HUES64 (cell line): Measurements from ENCODE around the gene ARHGAP6.

Experiments
- H3K27ac ChIP-seq: 2 replicates; pipeline ENCODE4 v1.7.0; 2013; ENCODE audit warnings: low read depth, low read length, inconsistent platforms
- H3K27me3 ChIP-seq: 2 replicates; pipeline ENCODE4 v1.6.1; 2013; ENCODE audit warnings: mild to moderate bottlenecking, low read length; ENCODE audit not compliant: insufficient read depth
- H3K36me3 ChIP-seq: 2 replicates; pipeline ENCODE4 v1.6.1; 2013; ENCODE audit warnings: mild to moderate bottlenecking, low read length; ENCODE audit not compliant: insufficient read depth
- H3K4me1 ChIP-seq: 2 replicates; pipeline ENCODE4 v1.6.1; 2013; ENCODE audit warnings: mild to moderate bottlenecking, low read length, moderate library complexity; ENCODE audit not compliant: insufficient read depth
- H3K4me3 ChIP-seq: 2 replicates; pipeline ENCODE4 v1.5.1; 2013; ENCODE audit warnings: mild to moderate bottlenecking, low read length, moderate library complexity
- H3K9ac ChIP-seq: 2 replicates; pipeline ENCODE4 v1.6.1; 2013; ENCODE audit warnings: mild to moderate bottlenecking, low read depth, low read length
- H3K9me3 ChIP-seq: 2 replicates; pipeline ENCODE4 v1.6.1; 2013; ENCODE audit warnings: low read depth, low read length; ENCODE audit not compliant: insufficient read depth
- WGBS: fragments of 150-250, 120-280 bp; methylation state at CpG from one replicate; pipeline ENCODE4 v1.1.7; 2013; ENCODE audit warnings: missing lambda C conversion rate; 5-methylcytosine and 5-hydroxymethylcytosine counted together

Gene ARHGAP6

GRCh38 chrX:11472879-11473278 is 192.8 kb downstream of the ARHGAP6 start:
- WGBS: 94% methylated on average over 3 of the region's 3 CpGs
- no peaks in the 10 kb centered on the region for H3K27me3 ChIP-seq

DNA sequence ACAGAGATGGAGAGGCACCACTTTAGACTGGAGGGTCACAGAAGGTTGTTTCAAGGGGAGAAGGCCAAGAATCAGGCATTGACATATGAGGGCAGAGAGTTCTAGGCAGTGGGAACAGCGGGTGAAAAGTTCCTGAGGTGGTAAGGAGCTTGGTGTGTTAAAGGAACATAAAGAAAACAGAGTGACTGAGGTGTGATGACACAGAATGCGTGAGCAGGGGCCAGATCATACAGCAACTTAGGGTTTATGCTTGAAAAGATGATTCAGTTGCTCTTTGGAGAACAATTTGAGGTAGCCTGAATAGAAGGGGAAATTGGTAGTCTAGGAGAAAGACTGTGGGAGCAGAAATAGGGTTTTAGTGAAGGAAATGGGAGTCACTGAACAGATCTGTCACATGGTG is 193.3 kb downstream of the ARHGAP6 start:
- Histone ChIP-seq H3K27me3 (no peaks in the 10 kb centered on the region), H3K4me1 (no peaks in the 10 kb centered on the region), H3K9me3 (no peaks in the 10 kb centered on the region), H3K9ac (no peak overlapping the region), H3K27ac (no peak overlapping the region), H3K4me3 (no peak overlapping the region), H3K36me3 (no peaks in the 10 kb centered on the region)
- WGBS: 95% methylated on average over 2 of the region's 2 CpGs

More at GRCh38 chrX:11472879-11473278, 192.8 kb downstream of the ARHGAP6 start:
- no peak overlapping the region for H3K27ac ChIP-seq
- H3K4me1 ChIP-seq: no peaks in the 10 kb centered on the region
- no peaks in the 10 kb centered on the region for H3K9me3 ChIP-seq
- H3K9ac ChIP-seq: no peak overlapping the region
- no peak overlapping the region for H3K4me3 ChIP-seq
- H3K36me3 ChIP-seq: no peaks in the 10 kb centered on the region

DNA sequence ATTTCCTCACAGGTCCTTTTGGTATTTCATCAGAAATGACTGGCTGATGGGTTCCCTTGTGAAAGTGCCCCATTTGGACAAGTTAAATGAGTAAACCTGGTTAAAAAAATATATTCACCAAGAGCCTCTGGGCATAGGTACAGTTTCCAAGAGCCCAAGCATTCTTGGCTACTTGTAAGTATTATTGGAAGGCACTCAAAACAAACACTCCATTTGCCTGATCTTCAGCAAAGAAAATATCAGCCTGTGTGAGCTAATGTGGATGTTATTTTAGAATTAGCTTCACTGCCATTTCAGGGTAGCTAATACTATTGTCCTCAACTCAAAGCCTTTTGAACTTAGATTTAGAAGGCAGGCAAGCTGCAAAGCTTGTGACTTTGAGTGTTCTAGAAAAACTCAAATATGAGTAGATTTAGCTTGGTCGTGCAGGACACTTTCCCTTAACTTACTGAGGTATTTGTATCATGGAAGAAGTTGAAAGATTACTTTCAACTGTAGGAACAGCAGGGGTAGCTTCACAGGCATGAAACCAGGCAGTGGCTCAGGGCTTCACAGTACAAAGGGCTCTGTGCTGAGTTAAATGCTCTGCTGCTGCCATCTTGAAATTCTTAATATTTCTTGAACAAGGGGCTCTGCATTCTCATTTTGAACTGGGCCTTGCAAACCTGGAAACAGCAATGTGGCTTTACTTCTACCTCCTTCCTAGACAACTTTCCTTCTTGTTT is 195.3 kb downstream of the ARHGAP6 start:
- no peak overlapping the region for H3K27ac ChIP-seq
- H3K27me3 ChIP-seq: no peaks in the 10 kb centered on the region
- 80% methylated on average over 1 of the region's 1 CpG for WGBS
- no peaks in the 10 kb centered on the region for H3K36me3 ChIP-seq
- no peak overlapping the region for H3K4me3 ChIP-seq
- no peaks in the 10 kb centered on the region for H3K4me1 ChIP-seq
- no peak overlapping the region for H3K9ac ChIP-seq
- H3K9me3 ChIP-seq: no peaks in the 10 kb centered on the region

- 84% methylated on average over 3 of the region's 5 CpGs for WGBS
These were observed 199.9 kb downstream of the ARHGAP6 start for GRCh38 chrX:11465648-11466411.

GRCh38 chrX:11464836-11465463 is 200.8 kb downstream of the ARHGAP6 start:
- Histone ChIP-seq H3K27me3 (no peaks in the 10 kb centered on the region), H3K9me3 (no peaks in the 10 kb centered on the region), H3K27ac (no peak overlapping the region), H3K4me1 (no peaks in the 10 kb centered on the region), H3K36me3 (no peaks in the 10 kb centered on the region), H3K9ac (no peak overlapping the region), H3K4me3 (no peak overlapping the region)
- WGBS: 95% methylated on average over 7 of the region's 8 CpGs

More at GRCh38 chrX:11465648-11466411, 199.9 kb downstream of the ARHGAP6 start:
- Histone ChIP-seq H3K4me3 (no peak overlapping the region), H3K4me1 (no peaks in the 10 kb centered on the region), H3K9me3 (no peaks in the 10 kb centered on the region), H3K36me3 (no peaks in the 10 kb centered on the region), H3K9ac (no peak overlapping the region), H3K27ac (no peak overlapping the region), H3K27me3 (no peaks in the 10 kb centered on the region)

DNA sequence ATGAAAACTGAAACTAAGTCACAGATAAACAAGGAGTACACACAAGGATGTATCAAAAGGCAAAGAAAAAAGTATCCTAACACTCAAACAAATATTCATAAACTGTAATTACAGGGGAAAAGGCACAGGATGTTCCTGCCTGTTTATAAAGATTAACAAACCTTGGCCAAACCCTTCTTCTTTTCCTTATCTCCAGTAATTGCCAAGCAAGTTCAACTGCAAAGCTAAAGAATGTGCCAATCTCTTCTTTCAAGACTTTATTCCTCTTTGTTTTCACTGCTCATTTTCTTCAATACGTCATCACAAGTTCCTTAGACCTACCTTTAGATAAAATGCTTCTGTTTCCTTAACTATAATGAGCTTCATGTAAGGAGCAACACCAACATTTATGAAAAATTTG is 201.3 kb downstream of the ARHGAP6 start:
- no peaks in the 10 kb centered on the region for H3K27me3 ChIP-seq
- H3K9ac ChIP-seq: no peak overlapping the region
- H3K4me3 ChIP-seq: no peak overlapping the region
- H3K4me1 ChIP-seq: no peaks in the 10 kb centered on the region
- WGBS: 100% methylated on average over 1 of the region's 1 CpG
- no peaks in the 10 kb centered on the region for H3K36me3 ChIP-seq
- H3K27ac ChIP-seq: no peak overlapping the region
- H3K9me3 ChIP-seq: no peaks in the 10 kb centered on the region

- Histone ChIP-seq H3K4me3 (no peak overlapping the region), H3K27ac (no peak overlapping the region), H3K9me3 (no peaks in the 10 kb centered on the region), H3K36me3 (no peaks in the 10 kb centered on the region), H3K27me3 (no peaks in the 10 kb centered on the region), H3K9ac (no peak overlapping the region), H3K4me1 (no peaks in the 10 kb centered on the region)
- WGBS: 95% methylated on average over 2 of the region's 2 CpGs
These were observed 203.1 kb downstream of the ARHGAP6 start for GRCh38 chrX:11462648-11463047.

DNA sequence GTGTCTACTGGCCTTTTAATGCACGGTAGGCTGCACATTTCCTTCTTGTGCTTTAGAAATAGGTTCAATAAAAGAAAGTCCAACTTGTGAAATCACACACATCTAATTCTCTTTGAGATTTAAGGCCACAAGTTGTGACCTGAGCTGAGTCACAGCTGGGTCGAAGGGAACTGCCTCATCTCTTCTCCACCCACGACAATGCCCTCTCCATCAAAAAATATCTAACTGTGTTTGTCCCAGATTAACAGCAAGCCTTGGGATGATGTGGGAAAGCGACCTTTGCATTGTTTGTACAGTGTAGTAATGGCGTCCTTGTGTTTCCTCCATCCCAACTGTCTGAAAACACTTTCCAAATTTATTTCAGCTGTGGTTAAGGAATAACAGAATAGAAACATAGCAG is 203.6 kb downstream of the ARHGAP6 start:
- Histone ChIP-seq H3K36me3 (no peaks in the 10 kb centered on the region), H3K4me1 (no peaks in the 10 kb centered on the region), H3K27ac (no peak overlapping the region), H3K27me3 (no peaks in the 10 kb centered on the region), H3K9me3 (no peaks in the 10 kb centered on the region), H3K9ac (no peak overlapping the region), H3K4me3 (no peak overlapping the region)
- WGBS: 86% methylated on average over 3 of the region's 5 CpGs

DNA sequence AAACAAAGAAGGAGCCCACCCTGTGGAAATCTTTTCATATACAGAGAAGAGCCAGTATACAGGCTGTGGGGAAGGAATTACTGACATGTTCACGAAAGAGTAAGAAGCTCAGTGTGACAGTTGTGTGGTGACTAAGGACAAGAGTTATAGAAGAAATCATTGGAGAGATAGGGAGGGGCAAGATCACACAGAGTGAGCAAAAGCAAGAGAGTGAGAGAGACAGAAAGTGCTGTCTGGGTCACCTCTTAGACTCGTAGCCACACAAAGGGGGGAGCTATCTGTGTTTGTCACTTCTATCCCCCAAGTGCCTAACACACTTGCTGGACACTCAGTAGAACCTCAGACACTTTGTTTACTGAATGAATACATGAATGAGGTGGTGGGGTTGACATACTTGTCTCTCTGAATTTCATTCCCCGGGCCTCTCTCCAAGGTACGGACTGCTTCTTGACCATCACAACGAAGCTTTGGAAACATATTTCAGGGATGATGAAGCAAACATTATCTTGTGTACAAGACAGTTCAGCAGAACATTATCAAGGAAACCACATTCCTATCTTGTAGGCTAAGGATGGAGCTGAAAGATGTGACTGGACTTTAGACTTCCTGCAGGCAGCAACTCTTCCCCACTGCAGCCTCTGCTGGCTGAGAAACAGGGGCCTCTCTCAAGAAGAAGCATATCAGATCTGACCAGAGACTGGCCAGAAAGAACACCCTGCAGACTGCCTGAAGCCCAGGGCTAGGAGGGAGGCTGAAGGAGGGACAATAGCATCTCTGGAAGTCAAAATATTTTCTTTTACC is 204.3 kb downstream of the ARHGAP6 start:
- 93% methylated on average over 5 of the region's 5 CpGs for WGBS
- Histone ChIP-seq H3K27ac (no peak overlapping the region), H3K9ac (no peak overlapping the region), H3K4me3 (no peak overlapping the region), H3K4me1 (no peaks in the 10 kb centered on the region), H3K9me3 (no peaks in the 10 kb centered on the region), H3K36me3 (no peaks in the 10 kb centered on the region), H3K27me3 (no peaks in the 10 kb centered on the region)

GRCh38 chrX:11460347-11460746 is 205.4 kb downstream of the ARHGAP6 start:
- H3K4me1 ChIP-seq: no peaks in the 10 kb centered on the region
- H3K27me3 ChIP-seq: no peaks in the 10 kb centered on the region
- H3K9me3 ChIP-seq: no peaks in the 10 kb centered on the region
- WGBS: 78% methylated on average over 2 of the region's 2 CpGs
- H3K4me3 ChIP-seq: no peak overlapping the region
- no peaks in the 10 kb centered on the region for H3K36me3 ChIP-seq
- no peak overlapping the region for H3K9ac ChIP-seq
- H3K27ac ChIP-seq: no peak overlapping the region

GRCh38 chrX:11458170-11458569 is 207.6 kb downstream of the ARHGAP6 start:
- 91% methylated on average over 3 of the region's 3 CpGs for WGBS

More at GRCh38 chrX:11458170-11458569, 207.6 kb downstream of the ARHGAP6 start:
- Histone ChIP-seq H3K9ac (no peak overlapping the region), H3K4me1 (no peaks in the 10 kb centered on the region), H3K9me3 (no peaks in the 10 kb centered on the region), H3K27ac (no peak overlapping the region), H3K4me3 (no peak overlapping the region), H3K27me3 (no peaks in the 10 kb centered on the region), H3K36me3 (no peaks in the 10 kb centered on the region)
